Body of pancreas (tissue), 4 donors: ENCODE data around the gene BTD. TPM values are rescaled to one million over a fixed set of nuclear protein-coding genes. Genes with fewer than 3 reads are reported as not detected.

Experiments used
- ATAC-seq: fragments of 150-250 bp; one replicate; pipeline ENCODE4 v1.9.1; 2016
- DNase-seq, 4 donors: peaks; one replicate each; pipeline ENCODE4 v3.0.0-alpha.2; 2019
- H3K27ac ChIP-seq, 4 donors: fragments of 200-600 bp; sonication (generic); 1 replicate in 3 of 4; 2 replicates in 1 of 4; pipeline versions ENCODE4 v1.5.1 to v1.6.1; 2016 to 2019; ENCODE audit warnings: mild to moderate bottlenecking in 1 of 4, mixed read lengths in 1 of 4, moderate library complexity in 1 of 4
- H3K27me3 ChIP-seq, 2 donors: fragments of 200-600 bp; sonication (generic); one replicate each; pipeline ENCODE4 v1.6.0; 2016; ENCODE audit warnings: mild to moderate bottlenecking in 1 of 2
- H3K36me3 ChIP-seq, 2 donors: fragments of 200-600 bp; sonication (generic); replicated peaks in 1 of 2; 2 replicates each; pipeline ENCODE4 v1.5.1; 2016; ENCODE audit warnings: low read depth in 2 of 2; ENCODE audit not compliant: insufficient read depth in 1 of 2
- H3K4me1 ChIP-seq: fragments of 200-600 bp; sonication (generic); one replicate; pipeline ENCODE4 v1.6.0; 2016
- H3K4me3 ChIP-seq, 2 donors: fragments of 200-600 bp; sonication (generic); 1 replicate in 1 of 2; 2 replicates in 1 of 2; pipeline ENCODE4 v1.5.1; 2016 to 2019
- H3K9me3 ChIP-seq, 3 donors: fragments of 200-600 bp; sonication (generic); 1 replicate in 2 of 3; 2 replicates in 1 of 3; pipeline ENCODE4 v1.5.1; 2016
- POLR2A ChIP-seq, 3 donors: fragments of 450-650 bp; IDR thresholded peaks; one replicate each; pipeline ENCODE4 v1.6.1; 2016; ENCODE audit warnings: antibody characterized with exemption in 3 of 3, mild to moderate bottlenecking in 2 of 3
- WGBS, 2 donors: methylation state at CpG; one replicate each; pipeline ENCODE4 v1.1.5; 2017; 5-methylcytosine and 5-hydroxymethylcytosine counted together
- intact Hi-C: fragments of 100-400 bp; cut with DNase I; formaldehyde crosslinking; loops from one replicate; pipeline ENCODE4 v1.15.1; 2023
- total RNA-seq, 2 donors: library from RNA; depleted of rRNA; stranded (reverse); fragments of >200 nt; gene quantifications; one replicate each; pipeline ENCODE4 v1.1.0, GENCODE V29; 2016
- TF ChIP-seq, protein P1 (sequence below), 7 experiments: fragments of 450-650 bp in 4 of 7; fragments of 200-600 bp in 3 of 7; sonication (generic) in 3 of 7; IDR thresholded peaks; one replicate each; pipeline ENCODE4 v1.5.1; 2016 to 2019; ENCODE audit warnings: antibody characterized with exemption in 7 of 7

BTD gene
- total RNA-seq, 2 donors from 2014 or later, result 8.2 to 24.4 TPM

DNA sequence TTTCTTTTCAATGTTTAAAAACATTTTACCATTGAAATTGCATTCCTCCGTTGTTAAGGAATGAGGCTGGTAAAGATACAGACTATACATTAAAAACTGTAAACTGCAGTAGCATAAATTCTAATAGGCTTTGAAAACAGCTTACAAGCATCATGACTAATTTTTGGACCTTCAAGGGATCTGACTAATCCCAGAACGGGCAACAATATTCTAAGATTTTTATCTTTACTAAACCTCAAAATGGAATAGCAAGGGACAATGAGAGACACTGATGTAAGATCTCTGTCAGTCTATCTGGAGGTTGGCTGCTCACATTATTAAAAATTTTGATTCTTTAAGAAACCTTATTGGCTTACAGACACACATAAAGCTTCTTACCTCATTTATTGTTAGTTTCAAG, 74.7 kb downstream of the BTD start:
- Histone ChIP-seq H3K36me3 (peaks cover 9 to 27% of the 10 kb centered on the region in 2 donors), H3K27ac (no peak overlapping the region), H3K9me3 (no peaks in the 10 kb centered on the region), H3K4me1 (no peaks in the 10 kb centered on the region), H3K4me3 (no peak overlapping the region), H3K27me3 (no peaks in the 10 kb centered on the region)
- WGBS, 2 donors, result 89 to 96% methylated on average over 2 of the region's 2 CpGs
- intact Hi-C loops, result no loop called here
- TF ChIP-seq, protein P1, sequence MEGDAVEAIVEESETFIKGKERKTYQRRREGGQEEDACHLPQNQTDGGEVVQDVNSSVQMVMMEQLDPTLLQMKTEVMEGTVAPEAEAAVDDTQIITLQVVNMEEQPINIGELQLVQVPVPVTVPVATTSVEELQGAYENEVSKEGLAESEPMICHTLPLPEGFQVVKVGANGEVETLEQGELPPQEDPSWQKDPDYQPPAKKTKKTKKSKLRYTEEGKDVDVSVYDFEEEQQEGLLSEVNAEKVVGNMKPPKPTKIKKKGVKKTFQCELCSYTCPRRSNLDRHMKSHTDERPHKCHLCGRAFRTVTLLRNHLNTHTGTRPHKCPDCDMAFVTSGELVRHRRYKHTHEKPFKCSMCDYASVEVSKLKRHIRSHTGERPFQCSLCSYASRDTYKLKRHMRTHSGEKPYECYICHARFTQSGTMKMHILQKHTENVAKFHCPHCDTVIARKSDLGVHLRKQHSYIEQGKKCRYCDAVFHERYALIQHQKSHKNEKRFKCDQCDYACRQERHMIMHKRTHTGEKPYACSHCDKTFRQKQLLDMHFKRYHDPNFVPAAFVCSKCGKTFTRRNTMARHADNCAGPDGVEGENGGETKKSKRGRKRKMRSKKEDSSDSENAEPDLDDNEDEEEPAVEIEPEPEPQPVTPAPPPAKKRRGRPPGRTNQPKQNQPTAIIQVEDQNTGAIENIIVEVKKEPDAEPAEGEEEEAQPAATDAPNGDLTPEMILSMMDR (IDR thresholded peaks at IDR 0.05), result no peak
- no peak for TF ChIP-seq POLR2A (IDR thresholded peaks at IDR 0.05)
- ATAC-seq (no peak), DNase-seq (no peak)

DNA sequence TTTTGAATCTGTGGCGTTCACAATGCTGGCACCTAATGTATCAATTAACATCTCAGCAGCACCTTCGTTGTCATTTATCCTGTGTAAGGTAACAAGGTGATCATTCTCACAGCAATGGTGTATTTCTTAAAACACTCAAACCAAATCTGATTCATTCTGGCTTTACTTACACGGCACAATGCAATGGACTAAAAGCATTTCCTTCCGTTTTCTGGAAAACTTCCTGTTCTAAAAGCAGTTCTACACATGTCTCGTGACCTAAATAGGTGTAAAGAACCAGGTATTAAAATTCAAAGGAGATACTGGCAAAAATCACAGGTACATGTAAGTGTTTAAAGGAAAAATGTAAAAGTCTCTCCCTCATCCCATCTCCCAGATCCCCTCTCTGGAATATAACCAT, 77.8 kb downstream of the BTD start:
- TF ChIP-seq, protein P1 (IDR thresholded peaks at IDR 0.05), result no peak
- no peak for TF ChIP-seq POLR2A (IDR thresholded peaks at IDR 0.05)
- Histone ChIP-seq H3K9me3 (no peaks in the 10 kb centered on the region), H3K27me3 (no peaks in the 10 kb centered on the region), H3K4me1 (no peaks in the 10 kb centered on the region), H3K4me3 (no peak overlapping the region), H3K27ac (no peak overlapping the region), H3K36me3 (peaks cover 9 to 34% of the 10 kb centered on the region in 2 donors)
- DNase-seq (no peak), ATAC-seq (no peak)
- 89 to 91% methylated on average over 5 of the region's 5 CpGs for WGBS, 2 donors
- intact Hi-C loops, result no loop called here

DNA sequence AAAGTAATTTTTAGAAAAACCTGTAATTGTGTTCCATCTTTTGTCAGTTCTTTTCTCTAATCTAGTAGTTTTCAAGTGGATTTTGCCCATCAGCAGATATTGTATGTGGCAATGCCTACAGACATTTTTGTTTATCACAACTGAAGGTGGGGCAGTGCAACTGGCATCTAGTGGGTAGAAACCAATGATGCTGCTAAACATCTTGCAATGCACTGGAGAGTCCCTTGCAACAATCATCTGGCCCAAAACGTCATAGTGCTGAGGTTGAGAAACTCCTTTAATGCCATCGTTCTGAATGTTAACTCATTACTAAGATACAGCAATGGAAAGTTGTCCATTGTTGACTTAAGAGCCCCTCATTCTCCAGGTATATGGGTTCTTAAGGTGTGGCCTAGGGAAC, 80.1 kb downstream of the BTD start:
- H3K27me3 ChIP-seq, result no peaks in the 10 kb centered on the region
- WGBS, 2 donors, result 67% methylated on average over 2 of the region's 2 CpGs
- no peaks in the 10 kb centered on the region for H3K4me1 ChIP-seq
- no peak for DNase-seq
- ATAC-seq, result no peak
- H3K27ac ChIP-seq, result no peak overlapping the region
- no peaks in the 10 kb centered on the region for H3K9me3 ChIP-seq
- peaks cover 7 to 37% of the 10 kb centered on the region in 2 donors for H3K36me3 ChIP-seq
- no peak overlapping the region for H3K4me3 ChIP-seq
- TF ChIP-seq, protein P1 (IDR thresholded peaks at IDR 0.05), result no peak
- no peak for TF ChIP-seq POLR2A (IDR thresholded peaks at IDR 0.05)
- intact Hi-C loops, result no loop called here

DNA sequence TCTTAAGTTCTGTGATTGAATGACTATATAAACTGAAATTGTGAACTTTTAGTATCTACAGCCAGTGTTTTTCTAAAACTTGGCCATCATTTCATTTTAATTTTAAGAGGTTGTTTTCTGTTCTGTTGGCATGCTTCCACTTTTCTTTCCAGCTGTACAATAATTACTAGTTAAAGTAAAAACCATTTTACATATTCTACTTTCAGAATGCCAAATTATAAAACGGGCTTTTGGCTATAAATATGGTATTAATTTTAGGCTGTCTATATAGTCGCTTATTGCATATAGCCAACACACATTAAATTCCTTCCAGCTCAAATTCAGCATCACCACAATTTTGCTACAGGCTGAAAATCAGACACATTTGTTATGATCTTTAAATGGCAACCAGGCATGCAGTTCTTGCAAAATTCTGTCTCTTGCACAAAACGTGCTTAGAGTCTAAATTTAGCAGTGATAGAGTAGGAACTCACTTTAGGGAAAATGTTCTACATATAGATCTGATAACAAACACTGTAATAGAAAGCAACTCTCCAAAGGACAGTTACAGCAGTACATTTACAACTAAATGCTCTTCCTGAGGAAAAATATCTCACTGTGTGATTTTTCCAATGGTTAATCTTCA, 81.1 kb downstream of the BTD start:
- Histone ChIP-seq H3K27ac (no peak overlapping the region), H3K27me3 (no peaks in the 10 kb centered on the region), H3K4me3 (no peak overlapping the region), H3K36me3 (peaks cover 0 to 29% of the 10 kb centered on the region in 2 donors), H3K4me1 (no peaks in the 10 kb centered on the region), H3K9me3 (no peaks in the 10 kb centered on the region)
- no peak for DNase-seq
- TF ChIP-seq, protein P1 (IDR thresholded peaks at IDR 0.05), result no peak
- TF ChIP-seq POLR2A (IDR thresholded peaks at IDR 0.05), result no peak
- intact Hi-C loops, result no loop called here
- WGBS, 2 donors, result 41 to 44% methylated on average over 3 of the region's 3 CpGs
- no peak for ATAC-seq

DNA sequence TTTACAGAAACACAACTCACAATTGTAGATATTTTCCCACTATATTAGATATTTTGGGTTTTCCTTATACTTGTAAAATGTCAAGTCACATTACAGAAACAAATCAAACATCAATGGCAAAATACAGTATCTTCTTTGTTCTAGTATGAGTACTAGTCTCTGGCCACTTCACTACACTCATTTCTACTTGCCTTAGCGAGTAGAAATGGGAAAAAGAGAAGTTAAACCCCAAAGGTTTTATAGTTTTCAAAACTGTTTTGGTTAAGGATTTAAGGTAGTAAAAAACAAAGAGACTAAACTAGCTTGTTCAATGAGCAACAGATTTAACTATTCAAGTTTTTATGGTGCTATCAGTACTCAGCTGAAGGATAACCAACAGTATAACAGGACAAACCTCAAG, 81.7 kb downstream of the BTD start:
- Histone ChIP-seq H3K4me1 (no peaks in the 10 kb centered on the region), H3K36me3 (peaks cover 0 to 25% of the 10 kb centered on the region in 2 donors), H3K27me3 (no peaks in the 10 kb centered on the region), H3K27ac (no peak overlapping the region), H3K4me3 (no peak overlapping the region), H3K9me3 (no peaks in the 10 kb centered on the region)
- intact Hi-C loops, result no loop called here
- no peak for ATAC-seq
- TF ChIP-seq, protein P1 (IDR thresholded peaks at IDR 0.05), result no peak
- no peak for TF ChIP-seq POLR2A (IDR thresholded peaks at IDR 0.05)
- WGBS, 2 donors, result 89 to 95% methylated on average over 1 of the region's 1 CpG
- no peak for DNase-seq
